Ascending aorta (tissue), 2 donors: ENCODE data around the gene MACROH2A1. TPM values are rescaled to one million over a fixed set of nuclear protein-coding genes. Genes with fewer than 3 reads are reported as not detected.

Source experiments
- DNase-seq, 2 donors: peaks; one replicate each; pipeline ENCODE4 v3.0.0-alpha.2; 2019; ENCODE audit warnings: low spot score in 2 of 2
- H3K27ac ChIP-seq, 2 donors: fragments of 200-600 bp; sonication (generic); one replicate each; pipeline ENCODE4 v1.5.1; 2016 to 2017; ENCODE audit warnings: mild to moderate bottlenecking in 1 of 2
- H3K27me3 ChIP-seq: fragments of 200-600 bp; sonication (generic); one replicate; pipeline ENCODE4 v1.5.1; 2017
- H3K36me3 ChIP-seq, 2 donors: fragments of 200-600 bp; sonication (generic); one replicate each; pipeline ENCODE4 v1.5.1; 2016
- H3K4me1 ChIP-seq, 2 donors: fragments of 200-600 bp; sonication (generic); one replicate each; pipeline ENCODE4 v1.5.1; 2016 to 2017; ENCODE audit warnings: mild to moderate bottlenecking in 1 of 2
- H3K4me3 ChIP-seq, 2 donors: fragments of 200-600 bp; sonication (generic); one replicate each; pipeline ENCODE4 v1.5.1; 2016 to 2017; ENCODE audit warnings: mild to moderate bottlenecking in 1 of 2
- H3K9me3 ChIP-seq, 2 donors: fragments of 200-600 bp; sonication (generic); one replicate each; pipeline ENCODE4 v1.5.1; 2016
- intact Hi-C: fragments of 100-400 bp; cut with DNase I; formaldehyde crosslinking; loops from one replicate; pipeline ENCODE4 v1.15.1; 2023
- total RNA-seq: library from RNA; depleted of rRNA; stranded (reverse); fragments of >200 nt; gene quantifications from one replicate; pipeline ENCODE4 v1.1.0, GENCODE V29; 2016
- TF ChIP-seq, protein P1 (sequence below), 3 experiments: fragments of 200-600 bp in 2 of 3; fragments of 450-650 bp in 1 of 3; sonication (generic) in 2 of 3; IDR thresholded peaks; one replicate each; pipeline ENCODE4 v1.5.1; 2016 to 2019; ENCODE audit warnings: antibody characterized with exemption in 3 of 3, mild to moderate bottlenecking in 1 of 3, moderate library complexity in 1 of 3

Gene MACROH2A1
- total RNA-seq, 1 donor from 2014 or later = 216 TPM

DNA sequence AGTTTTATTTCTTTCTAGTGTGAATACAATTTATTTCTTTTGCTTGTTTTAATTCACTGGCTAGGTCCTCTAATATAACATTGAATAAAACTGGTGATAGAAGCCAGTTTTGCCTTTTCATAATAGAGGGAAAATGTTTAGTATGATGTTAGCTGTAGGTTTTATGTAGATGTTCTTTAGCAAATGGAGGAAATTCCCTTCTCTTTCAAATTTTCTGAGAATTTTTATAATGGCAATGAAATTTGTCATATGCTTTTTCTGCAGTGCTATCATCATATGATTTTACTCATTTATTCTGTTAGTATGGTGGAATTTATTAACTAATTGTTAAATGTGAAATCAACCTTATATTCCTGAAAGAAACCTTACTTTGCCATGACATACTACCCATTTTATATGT is 18.1 kb upstream of the MACROH2A1 start:
- Histone ChIP-seq H3K27ac (no peak overlapping the region), H3K4me3 (no peak overlapping the region), H3K27me3 (no peaks in the 10 kb centered on the region), H3K36me3 (no peaks in the 10 kb centered on the region), H3K4me1 (no peaks in the 10 kb centered on the region), H3K9me3 (no peaks in the 10 kb centered on the region)
- DNase-seq = no peak
- intact Hi-C loops = no loop called here
- TF ChIP-seq, protein P1, sequence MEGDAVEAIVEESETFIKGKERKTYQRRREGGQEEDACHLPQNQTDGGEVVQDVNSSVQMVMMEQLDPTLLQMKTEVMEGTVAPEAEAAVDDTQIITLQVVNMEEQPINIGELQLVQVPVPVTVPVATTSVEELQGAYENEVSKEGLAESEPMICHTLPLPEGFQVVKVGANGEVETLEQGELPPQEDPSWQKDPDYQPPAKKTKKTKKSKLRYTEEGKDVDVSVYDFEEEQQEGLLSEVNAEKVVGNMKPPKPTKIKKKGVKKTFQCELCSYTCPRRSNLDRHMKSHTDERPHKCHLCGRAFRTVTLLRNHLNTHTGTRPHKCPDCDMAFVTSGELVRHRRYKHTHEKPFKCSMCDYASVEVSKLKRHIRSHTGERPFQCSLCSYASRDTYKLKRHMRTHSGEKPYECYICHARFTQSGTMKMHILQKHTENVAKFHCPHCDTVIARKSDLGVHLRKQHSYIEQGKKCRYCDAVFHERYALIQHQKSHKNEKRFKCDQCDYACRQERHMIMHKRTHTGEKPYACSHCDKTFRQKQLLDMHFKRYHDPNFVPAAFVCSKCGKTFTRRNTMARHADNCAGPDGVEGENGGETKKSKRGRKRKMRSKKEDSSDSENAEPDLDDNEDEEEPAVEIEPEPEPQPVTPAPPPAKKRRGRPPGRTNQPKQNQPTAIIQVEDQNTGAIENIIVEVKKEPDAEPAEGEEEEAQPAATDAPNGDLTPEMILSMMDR (IDR thresholded peaks at IDR 0.05) = no peak

DNA sequence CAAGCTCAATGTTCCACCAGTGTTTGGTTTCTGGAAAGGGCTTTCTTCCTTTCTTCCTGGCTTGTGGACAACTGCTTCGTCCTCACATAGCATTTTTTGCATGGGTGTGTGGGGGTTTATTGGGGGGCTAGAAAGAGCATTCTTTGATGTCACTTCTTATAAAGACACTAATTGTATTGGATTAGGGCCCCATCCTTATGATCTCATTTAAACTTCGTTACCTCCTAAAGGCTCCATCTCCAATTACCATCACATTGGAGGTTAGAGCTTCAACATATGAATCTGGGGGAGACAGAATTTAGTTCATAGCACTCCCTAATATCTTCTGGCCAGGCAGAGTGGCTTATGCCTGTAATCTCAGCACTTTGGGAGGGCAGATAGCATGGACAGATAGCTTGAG is 6.1 kb upstream of the MACROH2A1 start:
- TF ChIP-seq, protein P1 (IDR thresholded peaks at IDR 0.05) = no peak
- no peaks in the 10 kb centered on the region for H3K9me3 ChIP-seq
- no peak overlapping the region for H3K27ac ChIP-seq
- no peak for DNase-seq
- H3K4me1 ChIP-seq = no peaks in the 10 kb centered on the region
- intact Hi-C loops = no loop called here
- no peak overlapping the region for H3K4me3 ChIP-seq
- no peaks in the 10 kb centered on the region for H3K36me3 ChIP-seq
- no peaks in the 10 kb centered on the region for H3K27me3 ChIP-seq

- Histone ChIP-seq H3K4me3 (no peak overlapping the region), H3K4me1 (peaks cover 4 to 15% of the 10 kb centered on the region in 2 donors), H3K9me3 (no peaks in the 10 kb centered on the region), H3K27ac (no peak overlapping the region), H3K27me3 (no peaks in the 10 kb centered on the region), H3K36me3 (no peaks in the 10 kb centered on the region)
- TF ChIP-seq, protein P1 (IDR thresholded peaks at IDR 0.05) = no peak
- no peak for DNase-seq
- intact Hi-C loops = no loop called here
Measured at GRCh38 chr5:135402031-135402430, 3.0 kb upstream of the MACROH2A1 start.

DNA sequence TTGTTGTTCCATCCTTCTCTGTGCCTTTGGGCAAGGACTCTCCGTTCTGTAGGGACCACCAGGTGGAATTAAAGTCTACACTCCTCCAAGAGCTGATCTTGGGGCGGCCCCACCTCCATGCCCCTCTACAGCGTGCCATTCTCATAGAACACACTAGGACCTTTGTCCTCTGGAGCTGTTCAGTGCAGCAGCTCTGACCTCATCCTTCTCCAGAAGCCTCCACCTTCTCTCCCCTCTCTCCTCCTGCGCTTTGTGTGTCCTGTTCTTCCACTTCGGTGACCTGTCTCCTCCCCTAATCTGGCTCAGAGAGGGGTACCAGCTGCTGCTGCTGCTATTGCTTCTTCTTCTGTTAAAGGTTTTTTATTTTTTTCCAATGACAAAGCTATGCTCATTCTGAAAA is 1.8 kb upstream of the MACROH2A1 start:
- TF ChIP-seq, protein P1 (IDR thresholded peaks at IDR 0.05) = no peak
- Histone ChIP-seq H3K36me3 (no peaks in the 10 kb centered on the region), H3K4me3 (no peak overlapping the region), H3K27ac (no peak overlapping the region), H3K27me3 (no peaks in the 10 kb centered on the region), H3K4me1 (peaks cover 10 to 23% of the 10 kb centered on the region in 2 donors), H3K9me3 (no peaks in the 10 kb centered on the region)
- intact Hi-C loops = no loop called here
- DNase-seq = no peak

DNA sequence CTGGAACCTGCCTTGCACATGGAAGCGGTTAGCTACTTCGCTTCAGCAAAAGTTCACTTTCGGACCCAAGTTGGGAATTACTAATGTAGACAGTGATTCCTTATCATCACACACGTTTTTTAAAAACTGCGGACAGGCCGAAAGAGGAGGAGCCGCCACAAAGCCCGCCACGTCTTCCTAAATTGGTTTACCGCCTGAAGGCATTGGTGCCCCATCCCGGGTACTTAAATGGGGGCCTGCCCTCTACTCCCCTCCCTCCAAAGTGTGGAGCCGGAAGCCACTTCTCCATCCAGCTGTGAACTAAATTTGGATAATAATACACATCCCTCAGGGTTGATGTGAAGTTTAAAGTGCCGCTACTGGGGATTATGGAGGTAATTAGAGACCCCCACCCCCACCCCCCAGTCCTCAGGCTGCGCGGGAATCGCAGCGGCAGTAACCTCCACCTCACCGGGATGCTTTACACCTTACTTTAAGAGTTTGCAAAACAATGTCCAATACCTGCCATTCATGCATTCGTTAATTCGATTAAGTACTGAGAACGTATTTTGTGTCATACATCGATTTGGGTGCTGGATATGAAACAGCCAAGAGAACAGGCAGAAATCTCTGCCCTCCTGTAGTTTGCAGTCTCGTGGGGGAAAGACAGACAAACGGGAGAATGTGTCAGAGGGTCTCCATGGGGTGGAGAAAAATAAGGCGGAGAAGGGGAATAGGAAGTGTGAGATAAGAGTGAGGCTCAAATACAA is 937 bp upstream of the MACROH2A1 start:
- Histone ChIP-seq H3K27me3 (no peaks in the 10 kb centered on the region), H3K9me3 (no peaks in the 10 kb centered on the region), H3K27ac (peak overlapping the region; percentile 78 to 88), H3K36me3 (no peaks in the 10 kb centered on the region), H3K4me1 (peaks cover 10 to 25% of the 10 kb centered on the region in 2 donors), H3K4me3 (peak overlapping the region; percentile 98 to 99)
- TF ChIP-seq, protein P1 (IDR thresholded peaks at IDR 0.05) = no peak
- intact Hi-C loops = no loop called here
- DNase-seq = no peak
